ENCODE results near the gene TACC3.
"Not testable (repeated sequence)": the region's sequence is repeated elsewhere in the genome, so short reads cannot be mapped to it uniquely, and the experiment has no call there.

TACC3 gene

DNA sequence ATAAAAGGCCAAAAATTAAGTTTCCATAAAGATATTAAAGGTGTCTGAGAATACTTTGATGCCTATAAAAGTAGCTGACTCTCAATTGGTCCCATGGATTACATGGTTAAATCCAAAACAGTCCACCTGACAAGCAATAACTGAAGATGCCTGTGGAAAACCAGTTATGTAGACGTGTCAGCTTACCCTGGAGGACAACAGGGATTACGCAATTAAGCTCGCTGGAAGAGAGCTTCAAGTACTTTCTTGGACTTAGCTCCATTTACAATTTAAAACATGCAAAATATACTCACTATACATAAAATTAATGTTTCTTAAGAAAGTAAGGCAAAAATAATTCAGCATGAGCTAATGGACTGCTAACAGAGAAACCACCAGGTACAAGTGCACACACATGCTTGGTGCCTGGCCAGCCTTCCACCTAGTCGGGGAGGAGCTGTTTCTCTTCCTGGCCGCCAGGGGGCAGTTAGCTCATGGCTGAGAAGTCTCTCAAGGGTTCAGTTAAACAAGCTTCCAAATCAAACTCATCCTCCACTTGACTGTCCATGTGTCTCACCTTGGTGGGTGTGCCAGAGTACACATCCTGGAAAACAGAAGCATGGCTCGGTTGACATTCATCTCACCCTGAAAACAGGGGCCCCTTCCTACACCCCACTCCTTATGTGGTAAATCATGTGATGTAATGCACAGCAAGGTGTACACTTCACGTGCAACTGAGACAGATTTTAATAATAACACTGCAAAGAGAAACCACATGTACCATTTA lies 28.0 kb upstream of the TACC3 start:
- intact Hi-C loops (cut with DNase I), result loop anchor here (5.0 kb wide), 1 partner anchor 34 kb away; no protein-coding TSS in a partner anchor

DNA sequence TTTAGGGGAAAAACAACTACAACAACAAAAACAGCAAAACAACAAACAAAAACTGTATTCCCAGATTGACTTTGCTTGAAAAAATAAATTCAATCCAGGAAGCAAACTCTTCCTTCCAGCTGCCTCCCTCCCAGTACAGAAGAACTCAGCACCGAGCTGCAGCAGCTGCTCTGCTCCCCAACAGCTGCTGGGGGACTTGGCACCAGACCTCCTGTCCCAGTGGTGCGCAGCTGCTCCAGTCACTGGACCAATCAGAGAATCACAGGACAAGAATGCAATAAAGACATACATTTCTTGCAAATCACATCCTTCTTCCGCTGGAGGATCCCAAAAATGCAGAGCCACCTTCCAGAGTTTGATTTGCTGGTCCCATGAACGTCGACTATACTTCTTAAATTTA lies 25.4 kb upstream of the TACC3 start:
- peak in 11 of 42 donors; percentile 30 to 61 (median 46) for DNase-seq
- intact Hi-C loops (cut with DNase I), result no loop called here

More for the DNA sequence above, 28.0 kb upstream of the TACC3 start:
- peak in 39 of 42 donors; percentile 49 to 88 (median 69) for DNase-seq

GRCh38 chr4:1701671-1702070 lies 19.6 kb upstream of the TACC3 start:
- DNase-seq; intact Hi-C loops (cut with DNase I): not testable (repeated sequence)

DNA sequence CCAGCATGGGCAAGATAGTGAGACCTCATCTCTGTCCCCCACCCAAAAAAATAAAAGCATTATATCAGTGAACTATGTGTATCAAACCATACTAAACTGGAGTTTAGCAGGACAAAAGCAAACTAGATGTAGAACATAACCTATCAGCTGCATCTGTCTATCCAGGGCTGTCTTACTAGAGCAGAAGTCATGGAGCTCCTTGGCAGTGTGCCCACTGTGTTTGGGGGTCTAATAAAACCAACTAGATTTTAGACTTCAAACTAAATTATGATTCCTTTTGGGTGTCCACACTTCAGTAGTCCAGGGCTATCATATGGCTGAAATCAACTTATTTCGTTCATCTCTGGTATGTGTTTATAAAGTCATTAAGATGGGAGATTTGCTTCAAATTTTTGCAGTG lies 17.5 kb upstream of the TACC3 start:
- no peak for DNase-seq
- intact Hi-C loops (cut with DNase I), result no loop called here

DNA sequence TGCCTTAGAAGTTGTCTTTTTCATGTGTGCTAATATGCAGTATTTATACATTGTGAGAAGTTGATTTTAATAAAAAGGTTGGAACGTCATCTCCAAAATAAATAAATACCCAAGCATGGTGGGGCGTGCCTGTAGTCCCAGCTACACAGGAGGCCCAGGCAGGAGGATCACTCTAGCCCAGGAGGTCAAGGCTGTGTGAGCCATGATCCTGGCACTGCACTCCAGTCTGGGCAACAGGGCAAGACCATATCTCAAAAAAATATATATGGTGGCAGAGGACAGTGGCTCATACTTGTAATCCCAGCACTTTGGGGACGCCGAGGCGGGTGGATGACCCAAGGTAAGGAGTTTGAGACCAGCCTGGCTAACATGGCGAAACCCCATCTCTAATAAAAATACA lies 15.6 kb upstream of the TACC3 start:
- no peak for DNase-seq
- intact Hi-C loops (cut with DNase I), result no loop called here

GRCh38 chr4:1706358-1706757 lies 15.0 kb upstream of the TACC3 start:
- intact Hi-C loops (cut with DNase I), result no loop called here
- DNase-seq, result no peak

- no peak for DNase-seq
- intact Hi-C loops (cut with DNase I), result no loop called here
Observed at GRCh38 chr4:1708581-1708980, 12.7 kb upstream of the TACC3 start.

GRCh38 chr4:1711055-1711570 lies 10.2 kb upstream of the TACC3 start:
- no peak for DNase-seq
- intact Hi-C loops (cut with DNase I), result no loop called here

- intact Hi-C loops (cut with DNase I), result no loop called here
- peak in 38 of 42 donors; percentile 22 to 75 (median 52) for DNase-seq
Observed at GRCh38 chr4:1711571-1712215, 9.6 kb upstream of the TACC3 start.

DNA sequence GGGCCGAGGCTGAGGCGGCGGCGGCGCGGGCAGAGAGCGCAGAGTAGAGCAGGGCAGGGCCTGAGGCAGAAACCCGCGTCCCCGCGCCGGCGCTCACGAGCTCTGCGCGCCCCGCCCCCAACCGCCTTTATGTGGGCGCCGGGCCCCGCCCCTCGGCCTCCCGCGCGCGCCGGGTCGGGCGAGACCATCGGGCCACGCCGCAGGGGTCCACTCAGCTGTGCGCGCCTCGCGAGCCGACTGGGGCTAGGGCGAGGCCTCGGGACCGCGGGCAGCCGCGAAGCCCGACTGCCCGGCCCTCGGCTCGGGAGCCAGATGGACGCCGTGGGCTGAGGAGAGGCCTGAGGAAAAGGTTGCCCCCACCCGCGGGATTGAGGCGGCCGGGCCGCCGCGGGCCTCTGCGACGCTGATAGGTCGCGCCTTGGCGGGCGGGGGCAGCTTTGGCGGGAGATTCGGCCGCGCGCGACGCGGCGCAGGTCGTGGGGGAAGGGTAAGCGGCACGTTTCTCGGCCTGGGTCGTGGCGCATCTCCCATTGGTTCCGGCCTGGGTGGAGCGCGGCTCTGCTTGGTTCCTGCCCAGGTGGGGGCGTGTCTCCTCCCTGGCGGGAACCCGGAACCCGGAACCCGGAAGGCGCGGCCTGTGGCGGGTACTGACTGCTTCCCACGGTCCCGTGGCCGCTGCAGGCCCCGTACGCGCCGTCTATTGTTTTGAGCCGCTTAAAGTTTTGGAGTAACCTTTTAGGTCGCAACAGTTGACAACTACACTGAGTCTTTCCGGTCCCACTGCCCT lies 8.9 kb upstream of the TACC3 start, which contains the start of gene SLBP:
Gene SLBP (minus strand): TSS at position 104 of the 787 bp plus-strand sequence. CDS start 131 bp downstream, outside the sequence.
- intact Hi-C loops (cut with DNase I), result no loop called here
- DNase-seq, result peak; percentile 78 to 95 (median 90)

GRCh38 chr4:1713003-1713851 lies 8.1 kb upstream of the TACC3 start:
- intact Hi-C loops (cut with DNase I), result no loop called here

GRCh38 chr4:1714303-1715001 lies 6.9 kb upstream of the TACC3 start:
- DNase-seq, result no peak
- intact Hi-C loops (cut with DNase I), result no loop called here

More at GRCh38 chr4:1713003-1713851, 8.1 kb upstream of the TACC3 start:
- no peak for DNase-seq

DNA sequence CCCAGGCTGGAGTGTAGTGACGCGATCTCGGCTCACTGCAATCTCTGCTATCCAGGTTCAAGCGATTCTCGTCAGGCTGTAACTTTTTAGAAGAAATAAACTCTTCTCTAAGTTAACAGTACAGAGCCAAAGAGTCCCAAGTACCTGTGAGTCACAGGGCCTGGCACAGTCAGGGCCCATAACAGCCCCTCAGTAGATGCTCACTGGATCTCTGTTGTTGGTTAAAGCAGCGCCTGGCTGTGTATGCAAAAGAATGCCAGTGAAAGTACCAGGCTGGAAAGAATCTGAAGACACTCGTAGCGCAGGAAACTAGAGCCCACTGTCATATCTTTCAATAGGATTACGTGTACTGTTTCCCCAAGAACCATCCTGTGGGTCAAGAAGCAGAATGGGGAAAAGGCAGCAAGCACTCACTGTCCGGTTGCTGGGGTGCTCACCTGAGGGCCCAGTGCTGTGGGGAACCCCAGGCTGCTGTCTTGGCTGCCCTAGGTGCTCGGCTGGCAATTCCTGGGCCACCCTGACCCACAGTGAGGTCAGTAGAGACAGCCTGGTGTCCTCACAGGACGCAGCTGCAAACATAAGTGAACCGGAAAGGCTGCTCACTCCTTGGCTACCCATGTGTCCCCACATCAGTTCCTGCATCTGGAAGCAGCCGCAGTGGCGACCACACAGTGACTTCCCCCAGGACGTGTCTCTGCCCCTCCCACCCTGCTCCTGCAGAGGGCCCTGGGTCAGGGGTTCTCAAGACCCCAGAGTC lies 6.1 kb upstream of the TACC3 start:
- intact Hi-C loops (cut with DNase I), result no loop called here
- peak in 1 of 42 donors; percentile 29 for DNase-seq

GRCh38 chr4:1716065-1716945 lies 5.0 kb upstream of the TACC3 start:
- intact Hi-C loops (cut with DNase I), result no loop called here
- DNase-seq, result no peak

DNA sequence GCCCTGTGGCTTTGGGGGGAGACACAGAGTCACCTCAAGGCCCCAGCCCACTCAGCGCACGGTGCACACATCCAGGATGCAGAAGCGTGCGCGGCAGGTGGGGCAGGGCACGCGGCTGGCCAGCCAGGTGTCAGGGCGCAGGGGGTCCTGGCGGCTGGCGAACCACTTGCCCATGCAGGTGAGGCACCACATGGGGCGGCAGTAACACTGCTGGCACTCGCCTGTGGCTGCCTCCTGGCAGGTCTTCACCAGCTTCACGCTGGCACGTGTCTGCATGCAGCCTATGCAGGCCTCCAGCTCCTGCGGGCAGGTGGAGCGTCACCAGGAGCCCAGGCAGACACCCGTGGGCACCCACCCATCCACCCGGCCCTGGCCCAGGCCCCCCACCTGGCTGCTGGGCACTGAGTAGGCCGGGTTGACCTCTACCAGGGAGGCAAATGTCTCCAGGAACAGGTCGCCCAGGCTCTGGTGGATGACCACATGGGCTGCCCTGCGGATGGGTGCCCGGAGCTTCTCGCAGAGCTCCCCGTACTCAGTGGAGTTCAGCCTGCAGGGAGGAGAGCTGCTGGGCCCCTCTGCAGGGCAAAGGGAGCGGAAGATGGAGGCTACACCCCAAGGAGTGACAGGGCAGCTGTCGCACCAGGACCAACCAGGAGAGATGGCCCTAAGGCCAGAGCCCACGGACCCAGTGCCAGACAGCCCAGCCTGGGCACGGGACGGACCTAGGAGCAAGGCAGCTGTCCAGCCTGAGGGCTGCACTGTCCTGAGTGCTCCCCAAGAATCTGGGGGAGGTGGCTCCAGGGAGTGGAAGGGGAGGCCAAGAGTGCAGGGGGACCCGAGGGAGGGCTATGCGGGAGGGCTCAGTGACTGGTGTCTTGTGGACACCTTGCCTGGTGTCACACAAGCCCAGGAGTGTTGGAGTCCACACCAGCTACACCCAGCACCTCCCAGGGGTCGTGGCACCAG lies 3.9 kb upstream of the TACC3 start:
- no peak for DNase-seq
- intact Hi-C loops (cut with DNase I), result no loop called here
